DND-41 (cell line): ENCODE results near the gene PLEKHG1.

Source experiments
- EZH2 ChIP-seq: IDR thresholded peaks from 3 replicates; pipeline ENCODE4 v1.6.1; 2012; ENCODE audit warnings: borderline replicate concordance, low read depth, mild to moderate bottlenecking, moderate library complexity, low read length, inconsistent platforms; ENCODE audit not compliant: severe bottlenecking
- TF ChIP-seq, protein P1 (sequence below): IDR thresholded peaks from 2 replicates; pipeline ENCODE4 v1.5.1; 2012; ENCODE audit warnings: borderline replicate concordance, low read length, moderate library complexity, mild to moderate bottlenecking; ENCODE audit not compliant: poor library complexity, severe bottlenecking; ENCODE audit errors: extremely low read depth

DNA sequence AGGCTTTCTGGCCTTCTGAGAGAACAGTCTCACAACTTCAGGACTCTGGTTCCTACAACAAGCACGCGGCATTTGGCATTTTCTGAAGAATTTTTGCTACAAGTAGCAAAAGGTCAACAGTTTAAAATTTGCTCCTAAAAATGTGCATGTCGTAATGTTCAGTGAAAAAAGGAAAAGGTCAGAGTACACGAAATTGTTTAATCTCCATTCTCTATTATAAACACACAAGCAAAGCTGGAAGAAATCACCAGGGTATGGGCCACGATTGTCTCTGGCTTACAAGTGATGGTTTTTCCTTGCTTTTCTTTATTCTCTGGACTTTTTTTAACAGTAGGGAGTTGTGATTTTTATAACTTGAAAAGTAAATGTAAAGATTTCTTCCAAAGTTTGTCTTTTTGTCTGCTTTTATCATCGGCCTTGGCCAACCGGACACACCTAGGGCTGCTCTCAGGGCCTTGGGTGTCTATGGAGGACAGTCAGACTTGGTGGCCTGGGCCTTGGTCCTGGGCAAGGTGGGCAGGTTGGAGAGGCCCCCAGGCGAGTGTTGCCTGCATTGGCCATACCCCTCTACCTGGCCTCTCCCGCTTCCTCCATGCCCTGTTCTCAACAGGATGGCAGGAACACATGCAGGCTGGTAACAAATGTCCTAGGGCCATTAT lies 32.4 kb downstream of the PLEKHG1 start:
- TF ChIP-seq, protein P1, sequence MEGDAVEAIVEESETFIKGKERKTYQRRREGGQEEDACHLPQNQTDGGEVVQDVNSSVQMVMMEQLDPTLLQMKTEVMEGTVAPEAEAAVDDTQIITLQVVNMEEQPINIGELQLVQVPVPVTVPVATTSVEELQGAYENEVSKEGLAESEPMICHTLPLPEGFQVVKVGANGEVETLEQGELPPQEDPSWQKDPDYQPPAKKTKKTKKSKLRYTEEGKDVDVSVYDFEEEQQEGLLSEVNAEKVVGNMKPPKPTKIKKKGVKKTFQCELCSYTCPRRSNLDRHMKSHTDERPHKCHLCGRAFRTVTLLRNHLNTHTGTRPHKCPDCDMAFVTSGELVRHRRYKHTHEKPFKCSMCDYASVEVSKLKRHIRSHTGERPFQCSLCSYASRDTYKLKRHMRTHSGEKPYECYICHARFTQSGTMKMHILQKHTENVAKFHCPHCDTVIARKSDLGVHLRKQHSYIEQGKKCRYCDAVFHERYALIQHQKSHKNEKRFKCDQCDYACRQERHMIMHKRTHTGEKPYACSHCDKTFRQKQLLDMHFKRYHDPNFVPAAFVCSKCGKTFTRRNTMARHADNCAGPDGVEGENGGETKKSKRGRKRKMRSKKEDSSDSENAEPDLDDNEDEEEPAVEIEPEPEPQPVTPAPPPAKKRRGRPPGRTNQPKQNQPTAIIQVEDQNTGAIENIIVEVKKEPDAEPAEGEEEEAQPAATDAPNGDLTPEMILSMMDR: no peak
- no peak for TF ChIP-seq EZH2
